GM12892 (cell line): ENCODE data around the gene PRM3.

Experiments used
- DNase-seq: peaks from one replicate; pipeline ENCODE4 v3.0.0; 2011; ENCODE audit not compliant: insufficient read length
- FAIRE-seq: peaks from 2 replicates; lab custom pipeline; 2011; peaks lifted over from hg19 to GRCh38; lab: Jason Lieb, UNC
- POLR2A ChIP-seq: IDR thresholded peaks from 2 replicates; pipeline ENCODE4 v1.6.1; 2011; ENCODE audit warnings: low read depth, low read length, control low read depth
- POLR2AphosphoS5 ChIP-seq: IDR thresholded peaks from 2 replicates; pipeline ENCODE4 v1.6.1; 2011; ENCODE audit warnings: low read depth, low read length, control low read depth
- TAF1 ChIP-seq: IDR thresholded peaks from 2 replicates; pipeline ENCODE4 v1.6.1; 2011; ENCODE audit warnings: low read depth, mild to moderate bottlenecking, control low read depth, low read length, borderline replicate concordance

The PRM3 gene

DNA sequence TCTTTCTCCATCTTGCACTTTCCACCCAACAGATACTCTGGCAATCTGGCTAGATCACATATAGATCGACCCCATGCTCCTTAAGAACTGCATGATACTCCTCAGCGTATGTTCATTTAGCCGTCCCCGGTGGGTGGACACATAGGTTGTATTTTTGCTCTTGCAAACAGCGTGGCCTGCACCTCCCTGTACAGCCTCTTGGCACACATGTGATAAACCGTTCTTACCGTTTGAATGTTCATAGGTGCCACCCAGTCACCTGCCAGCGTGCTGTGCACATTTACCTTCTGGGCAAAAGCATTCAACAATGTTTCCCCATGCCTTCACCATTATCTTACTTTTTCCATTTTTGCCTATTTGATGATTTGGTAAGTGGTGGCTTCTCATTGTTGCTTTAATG is 10.5 kb downstream of the PRM3 start:
- DNase-seq (no peak), FAIRE-seq (no peak)
- TF ChIP-seq POLR2AphosphoS5, result no peak
- no peak for TF ChIP-seq TAF1
- TF ChIP-seq POLR2A, result no peak

DNA sequence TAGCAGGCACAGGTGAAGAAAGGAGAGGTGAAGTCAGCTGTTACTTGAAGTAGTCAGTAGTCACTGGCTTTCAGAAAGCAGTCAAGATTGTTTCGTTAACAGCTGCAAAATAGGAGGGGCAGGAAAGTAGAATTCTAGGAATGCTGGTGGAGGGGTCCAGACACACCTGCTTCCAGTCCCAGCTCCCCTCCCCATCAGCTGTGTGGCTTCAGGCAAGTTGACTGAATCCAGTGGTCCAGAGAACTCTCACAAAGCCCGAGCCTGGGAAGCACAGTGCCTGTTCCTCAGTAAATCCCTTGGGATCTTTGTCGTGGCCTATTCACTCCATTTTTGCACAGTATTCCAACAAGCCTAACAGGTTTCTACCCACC is 12.8 kb downstream of the PRM3 start:
- no peak for DNase-seq
- FAIRE-seq, result no peak
- no peak for TF ChIP-seq TAF1
- TF ChIP-seq POLR2AphosphoS5, result no peak
- TF ChIP-seq POLR2A, result no peak

- no peak for DNase-seq
- no peak for FAIRE-seq
- TF ChIP-seq POLR2AphosphoS5 (no peak), POLR2A (no peak), TAF1 (no peak)
These were observed 13.5 kb downstream of the PRM3 start for GRCh38 chr16:11259655-11260595.

DNA sequence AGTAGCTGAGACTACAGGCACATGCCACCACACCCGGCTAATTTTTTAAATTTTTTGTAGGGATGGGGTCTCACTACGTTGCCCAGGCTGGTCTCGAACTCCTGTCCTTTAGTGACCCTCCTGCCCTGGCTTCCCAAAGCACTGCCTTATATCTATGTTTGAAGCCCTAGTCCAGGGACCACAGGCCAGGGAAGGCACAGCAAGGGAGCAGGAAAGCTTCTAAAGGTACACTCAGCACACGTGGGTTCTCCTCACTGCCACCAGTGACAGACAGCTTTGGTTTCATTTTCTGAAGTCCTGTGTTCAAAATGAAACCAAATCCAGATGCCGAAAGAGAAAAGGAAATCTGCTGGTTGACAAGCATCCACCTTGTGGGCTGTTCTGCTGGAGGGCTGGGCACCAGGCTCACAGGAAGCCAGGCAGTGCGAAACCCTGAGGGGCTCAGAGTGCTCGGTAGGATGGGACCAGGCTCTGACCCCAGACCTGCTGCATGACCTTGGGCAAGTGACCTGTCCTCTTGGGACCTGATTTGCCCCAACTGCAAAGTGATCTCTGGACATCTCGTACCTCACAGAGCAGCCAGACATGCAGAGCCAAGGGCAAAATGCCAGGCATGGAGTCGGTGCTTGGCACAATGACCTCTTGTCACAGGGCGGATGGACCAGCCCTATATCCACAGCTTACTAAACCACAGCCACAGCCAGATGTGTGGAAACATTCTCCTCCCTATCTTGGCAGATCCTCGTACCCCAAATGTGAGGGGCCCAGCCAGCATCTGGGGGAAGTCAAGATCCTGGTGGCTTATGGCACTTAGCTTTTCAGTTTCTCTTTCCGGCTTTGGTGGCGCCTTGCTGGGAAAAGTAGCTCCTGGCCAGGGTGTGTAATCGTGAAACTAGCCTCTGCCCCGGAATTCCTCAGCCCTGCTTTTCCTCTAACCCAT is 14.6 kb downstream of the PRM3 start:
- TF ChIP-seq POLR2AphosphoS5, result no peak
- TF ChIP-seq TAF1, result no peak
- no peak for TF ChIP-seq POLR2A
- FAIRE-seq (peak; percentile 83), DNase-seq (peak; percentile 70)

DNA sequence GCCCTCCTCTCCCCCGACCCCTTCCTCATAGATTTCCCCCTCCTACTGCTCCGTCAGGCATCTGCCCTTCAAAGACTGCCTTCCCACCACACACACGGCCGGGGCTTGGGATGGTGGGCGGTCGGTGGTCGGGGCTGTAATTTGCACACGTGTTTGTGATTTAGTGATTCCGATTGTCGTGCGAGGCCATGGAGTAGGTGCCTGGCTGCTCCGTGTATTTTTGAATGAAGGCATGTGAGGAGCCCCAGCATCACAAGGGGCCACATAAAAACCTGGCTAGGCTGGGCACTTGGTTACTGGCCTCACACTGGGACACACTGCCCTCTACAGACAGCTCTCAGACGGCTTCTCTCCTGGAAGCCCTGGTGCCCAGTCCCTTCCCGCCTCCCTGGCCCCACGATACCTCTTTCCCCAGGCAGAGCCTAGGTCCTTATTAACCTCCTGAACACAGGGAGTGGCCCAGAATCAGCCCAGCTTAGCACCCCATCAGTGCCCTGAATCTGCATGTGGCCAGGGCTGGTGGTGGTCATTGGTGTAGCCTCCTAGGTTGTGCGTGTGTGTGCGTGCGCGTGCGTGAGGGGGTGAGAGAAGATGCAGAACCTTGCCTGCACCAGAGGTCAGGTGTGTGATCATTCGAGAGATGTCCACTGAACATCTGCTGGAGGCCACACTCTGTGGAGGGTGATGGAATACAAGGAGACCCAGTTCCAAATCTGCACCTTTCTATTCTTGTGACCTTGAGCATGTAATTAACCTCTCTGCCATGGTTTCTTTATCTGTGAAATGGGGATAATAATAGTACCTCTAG is 16.1 kb downstream of the PRM3 start:
- DNase-seq (no peak), FAIRE-seq (peak; percentile 81)
- no peak for TF ChIP-seq TAF1
- TF ChIP-seq POLR2AphosphoS5, result no peak
- TF ChIP-seq POLR2A, result no peak

- TF ChIP-seq POLR2A (no peak), POLR2AphosphoS5 (no peak), TAF1 (no peak)
- DNase-seq (no peak), FAIRE-seq (no peak)
These were observed 16.7 kb downstream of the PRM3 start for GRCh38 chr16:11256661-11257130.

GRCh38 chr16:11255737-11256660 is 17.4 kb downstream of the PRM3 start, which contains the start of gene SOCS1:
Gene SOCS1, minus strand, starts transcription at chr16:11256204. Its CDS starts 726 bp downstream, at chr16:11255478.
- peak; percentile 83 for DNase-seq
- peak; percentile 95 for TF ChIP-seq TAF1
- TF ChIP-seq POLR2AphosphoS5, result peak; percentile 94
- TF ChIP-seq POLR2A, result peak; percentile 98
- peak; percentile 78 for FAIRE-seq

GRCh38 chr16:11254913-11255736 is 18.3 kb downstream of the PRM3 start:
- peak; percentile 85 for FAIRE-seq
- DNase-seq, result no peak
- no peak; the same call in 1 of the 2 replicates for TF ChIP-seq POLR2A
- no peak; the same call in none of the 2 replicates for TF ChIP-seq POLR2AphosphoS5
- TF ChIP-seq TAF1, result no peak
